ENCODE data around the gene GATD1. TPM values are rescaled to one million over a fixed set of nuclear protein-coding genes. Genes with fewer than 3 reads are reported as not detected.
A peak's percentile ranks its signal among the peaks of the same experiment; 100 is the strongest.

GATD1 gene
- total RNA-seq, 3 donors from 2014 or later, result 9.9 to 17.4 (median 16.4) TPM

DNA sequence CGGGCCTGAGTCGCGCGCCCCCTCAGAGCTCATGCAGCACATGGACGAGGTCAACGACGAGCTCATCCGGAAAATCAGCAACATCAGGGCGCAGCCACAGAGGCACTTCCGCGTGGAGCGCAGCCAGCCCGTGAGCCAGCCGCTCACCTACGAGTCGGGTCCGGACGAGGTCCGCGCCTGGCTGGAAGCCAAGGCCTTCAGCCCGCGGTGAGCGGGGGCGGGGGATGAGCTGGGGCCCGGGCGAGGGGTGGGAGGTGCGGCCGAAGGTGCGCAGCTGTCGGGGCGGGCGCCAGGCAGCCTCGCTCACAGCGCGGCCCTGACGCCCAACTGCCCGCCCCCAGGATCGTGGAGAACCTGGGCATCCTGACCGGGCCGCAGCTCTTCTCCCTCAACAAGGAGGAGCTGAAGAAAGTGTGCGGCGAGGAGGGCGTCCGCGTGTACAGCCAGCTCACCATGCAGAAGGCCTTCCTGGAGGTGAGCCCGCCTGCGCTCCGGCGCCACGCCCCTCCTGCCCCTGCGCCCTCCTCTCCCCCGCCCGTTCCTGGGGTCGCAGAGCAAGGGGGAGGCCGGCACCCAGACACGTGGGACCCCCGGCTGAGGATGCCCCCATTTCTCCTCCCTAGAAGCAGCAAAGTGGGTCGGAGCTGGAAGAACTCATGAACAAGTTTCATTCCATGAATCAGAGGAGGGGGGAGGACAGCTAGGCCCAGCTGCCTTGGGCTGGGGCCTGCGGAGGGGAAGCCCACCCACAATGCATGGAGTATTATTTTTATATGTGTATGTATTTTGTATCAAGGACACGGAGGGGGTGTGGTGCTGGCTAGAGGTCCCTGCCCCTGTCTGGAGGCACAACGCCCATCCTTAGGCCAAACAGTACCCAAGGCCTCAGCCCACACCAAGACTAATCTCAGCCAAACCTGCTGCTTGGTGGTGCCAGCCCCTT, 50.7 kb downstream of the GATD1 start:
- H3K4me1 ChIP-seq, result peaks cover 5 to 25% of the 10 kb centered on the region in 2 donors
- H3K27ac ChIP-seq, result peak overlapping the region; percentile 87 to 90
- H3K9me3 ChIP-seq, result no peaks in the 10 kb centered on the region
- no peak for TF ChIP-seq CTCF (IDR thresholded peaks at IDR 0.05)
- TF ChIP-seq POLR2AphosphoS5 (IDR thresholded peaks at IDR 0.05), result peak in 1 of 3 donors; percentile 55
- intact Hi-C loops (cut with DNase I; ENCODE audit: low total_unique reads), result no loop called here
- H3K27me3 ChIP-seq, result no peaks in the 10 kb centered on the region
- no peaks in the 10 kb centered on the region for H3K36me3 ChIP-seq
- peak; percentile 78 to 88 for DNase-seq (ENCODE audit: low spot score in 2 of 2)
- H3K4me3 ChIP-seq, result peak overlapping the region; percentile 2 to 48 (median 37)

DNA sequence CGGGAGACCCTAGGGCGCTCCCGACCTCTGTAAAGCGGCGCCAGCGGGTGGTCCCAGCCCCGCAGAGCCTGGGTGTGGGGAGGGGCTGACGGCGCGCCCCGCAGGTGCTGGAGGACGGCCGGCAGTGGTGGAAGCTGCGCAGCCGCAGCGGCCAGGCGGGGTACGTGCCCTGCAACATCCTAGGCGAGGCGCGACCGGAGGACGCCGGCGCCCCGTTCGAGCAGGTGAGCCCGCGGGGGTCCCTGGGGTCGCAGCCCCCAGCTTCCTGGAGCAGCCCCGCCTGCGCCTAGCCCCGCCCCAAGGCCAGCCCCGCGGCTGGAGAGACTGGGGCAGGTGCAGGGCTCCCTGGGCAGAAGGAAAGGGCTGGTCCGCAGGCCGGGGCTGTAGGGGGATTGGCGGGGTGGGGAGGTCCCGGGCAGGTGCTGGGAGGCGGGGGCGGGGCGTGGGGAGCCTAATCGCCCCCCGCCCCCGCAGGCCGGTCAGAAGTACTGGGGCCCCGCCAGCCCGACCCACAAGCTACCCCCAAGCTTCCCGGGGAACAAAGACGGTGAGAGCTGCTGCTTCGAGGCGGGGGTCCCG, 51.6 kb downstream of the GATD1 start:
- intact Hi-C loops (cut with DNase I; ENCODE audit: low total_unique reads), result no loop called here
- Histone ChIP-seq H3K36me3 (no peaks in the 10 kb centered on the region), H3K4me1 (peaks cover 5 to 25% of the 10 kb centered on the region in 2 donors), H3K27me3 (no peaks in the 10 kb centered on the region), H3K4me3 (peak overlapping the region in 2 of 3 donors; percentile 37 to 48), H3K9me3 (no peaks in the 10 kb centered on the region), H3K27ac (peak overlapping the region; percentile 87 to 90)
- no peak for DNase-seq (ENCODE audit: low spot score in 2 of 2)
- TF ChIP-seq POLR2AphosphoS5 (IDR thresholded peaks at IDR 0.05) (no peak), CTCF (IDR thresholded peaks at IDR 0.05) (no peak), POLR2A (IDR thresholded peaks at IDR 0.05) (no peak)

DNA sequence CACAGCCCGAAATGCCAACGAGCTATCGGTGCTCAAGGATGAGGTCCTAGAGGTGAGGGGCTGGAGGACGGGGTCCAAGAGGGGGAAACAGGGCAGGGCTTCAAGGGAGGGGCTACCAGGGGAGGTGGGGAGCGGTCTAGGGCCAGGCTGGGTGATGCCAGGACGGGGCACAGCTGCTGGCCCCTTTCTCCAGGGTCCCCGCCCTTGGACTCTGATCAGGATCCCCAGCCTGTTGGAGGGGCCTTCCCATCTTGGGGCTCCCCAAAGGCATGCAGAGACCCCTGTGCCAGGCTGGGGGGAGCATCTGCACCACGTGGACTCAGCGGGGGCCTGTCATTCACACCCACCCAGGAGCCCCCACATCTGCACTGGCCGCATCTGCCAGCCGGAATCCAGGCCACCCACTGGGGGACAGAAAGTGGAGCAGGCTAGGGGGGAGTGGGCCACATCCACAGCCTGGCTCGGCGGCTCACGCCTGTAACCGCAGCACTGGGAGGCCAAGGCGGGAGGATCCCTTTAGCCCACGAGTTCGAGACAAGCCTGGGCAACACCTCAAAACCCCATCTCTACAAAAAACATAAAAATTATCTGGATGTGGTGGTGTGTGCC, 52.4 kb downstream of the GATD1 start:
- no peaks in the 10 kb centered on the region for H3K9me3 ChIP-seq
- no peak overlapping the region for H3K27ac ChIP-seq
- no peak for DNase-seq (ENCODE audit: low spot score in 2 of 2)
- peaks cover 5 to 25% of the 10 kb centered on the region in 2 donors for H3K4me1 ChIP-seq
- no peaks in the 10 kb centered on the region for H3K36me3 ChIP-seq
- no peaks in the 10 kb centered on the region for H3K27me3 ChIP-seq
- TF ChIP-seq POLR2A (IDR thresholded peaks at IDR 0.05), result no peak
- no peak for TF ChIP-seq POLR2AphosphoS5 (IDR thresholded peaks at IDR 0.05)
- no peak for TF ChIP-seq CTCF (IDR thresholded peaks at IDR 0.05)
- no peak overlapping the region for H3K4me3 ChIP-seq
- intact Hi-C loops (cut with DNase I; ENCODE audit: low total_unique reads), result no loop called here

DNA sequence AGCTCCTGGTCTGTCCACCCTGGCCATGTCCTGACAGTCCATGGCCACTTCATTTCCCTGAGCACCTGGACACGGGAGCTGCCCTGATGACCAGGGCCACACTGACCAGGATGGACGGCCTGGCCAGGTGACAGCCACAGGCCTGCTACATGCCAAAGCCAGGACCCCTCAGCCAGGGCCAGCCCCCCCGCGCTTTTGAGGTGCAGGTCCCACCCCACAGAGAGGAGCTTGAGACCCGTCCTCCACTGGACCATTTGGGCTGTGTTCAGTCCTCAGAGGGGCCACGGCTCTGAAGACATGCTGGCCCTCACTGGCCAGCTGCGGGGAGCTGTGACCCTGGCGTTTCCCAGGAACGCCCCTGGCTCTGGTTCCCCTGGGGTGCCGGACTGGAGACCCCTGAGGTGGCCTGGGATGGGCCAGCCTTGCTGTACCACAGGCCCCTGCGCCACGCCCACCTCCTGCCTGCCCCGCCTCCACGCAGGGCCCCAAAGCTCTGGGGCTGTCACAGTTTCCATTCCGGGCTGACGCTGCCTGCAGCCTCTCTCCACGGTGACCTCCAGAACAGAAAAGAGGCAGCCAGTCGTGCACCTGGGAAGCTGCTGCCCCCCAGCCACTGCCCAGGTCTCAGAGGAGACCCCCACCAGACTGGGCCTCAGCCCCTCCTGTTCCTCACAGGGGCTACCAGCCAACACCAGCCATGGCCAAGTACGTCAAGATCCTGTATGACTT, 53.1 kb downstream of the GATD1 start:
- intact Hi-C loops (cut with DNase I; ENCODE audit: low total_unique reads), result no loop called here
- no peak for DNase-seq (ENCODE audit: low spot score in 2 of 2)
- Histone ChIP-seq H3K4me1 (peaks cover 5 to 25% of the 10 kb centered on the region in 2 donors), H3K36me3 (no peaks in the 10 kb centered on the region), H3K27ac (no peak overlapping the region), H3K27me3 (no peaks in the 10 kb centered on the region), H3K9me3 (no peaks in the 10 kb centered on the region), H3K4me3 (no peak overlapping the region)
- TF ChIP-seq POLR2AphosphoS5 (IDR thresholded peaks at IDR 0.05) (no peak), CTCF (IDR thresholded peaks at IDR 0.05) (no peak), POLR2A (IDR thresholded peaks at IDR 0.05) (no peak)
